Measurements from ENCODE around the gene CD151. TPM values are rescaled to one million over a fixed set of nuclear protein-coding genes. Genes with fewer than 3 reads are reported as not detected.
A peak's percentile ranks its signal among the peaks of the same experiment; 100 is the strongest.

CD151 gene
- polyA plus RNA-seq, 1 experiment = 559 TPM

GRCh38 chr11:804599-804964 is 28.2 kb upstream of the CD151 start:
- Histone ChIP-seq H3K4me3 (ENCODE audit: low read depth, low read length) (peak overlapping the region; percentile 64), H3K27ac (ENCODE audit: low read depth, low read length) (no peak overlapping the region), H3K9me3 (ENCODE audit: control insufficient read depth, insufficient read depth, low read length) (peaks cover 3% of the 10 kb centered on the region; the same call in 1 of the 2 replicates), H3K27me3 (ENCODE audit: control insufficient read depth, insufficient read depth, low read length) (no peaks in the 10 kb centered on the region)
- TF ChIP-seq, protein P1, sequence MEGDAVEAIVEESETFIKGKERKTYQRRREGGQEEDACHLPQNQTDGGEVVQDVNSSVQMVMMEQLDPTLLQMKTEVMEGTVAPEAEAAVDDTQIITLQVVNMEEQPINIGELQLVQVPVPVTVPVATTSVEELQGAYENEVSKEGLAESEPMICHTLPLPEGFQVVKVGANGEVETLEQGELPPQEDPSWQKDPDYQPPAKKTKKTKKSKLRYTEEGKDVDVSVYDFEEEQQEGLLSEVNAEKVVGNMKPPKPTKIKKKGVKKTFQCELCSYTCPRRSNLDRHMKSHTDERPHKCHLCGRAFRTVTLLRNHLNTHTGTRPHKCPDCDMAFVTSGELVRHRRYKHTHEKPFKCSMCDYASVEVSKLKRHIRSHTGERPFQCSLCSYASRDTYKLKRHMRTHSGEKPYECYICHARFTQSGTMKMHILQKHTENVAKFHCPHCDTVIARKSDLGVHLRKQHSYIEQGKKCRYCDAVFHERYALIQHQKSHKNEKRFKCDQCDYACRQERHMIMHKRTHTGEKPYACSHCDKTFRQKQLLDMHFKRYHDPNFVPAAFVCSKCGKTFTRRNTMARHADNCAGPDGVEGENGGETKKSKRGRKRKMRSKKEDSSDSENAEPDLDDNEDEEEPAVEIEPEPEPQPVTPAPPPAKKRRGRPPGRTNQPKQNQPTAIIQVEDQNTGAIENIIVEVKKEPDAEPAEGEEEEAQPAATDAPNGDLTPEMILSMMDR (IDR thresholded peaks at IDR 0.05; ENCODE audit: low read depth, low read length) = no peak
- ChIA-PET POLR2A (no interaction called here), CTCF (no interaction called here)
- no peak for DNase-seq (ENCODE audit: low read depth, low spot score)

- Histone ChIP-seq H3K27me3 (ENCODE audit: control insufficient read depth, insufficient read depth, low read length) (no peaks in the 10 kb centered on the region), H3K9me3 (ENCODE audit: control insufficient read depth, insufficient read depth, low read length) (no peaks in the 10 kb centered on the region; the same call in 1 of the 2 replicates), H3K27ac (ENCODE audit: low read depth, low read length) (peak overlapping the region; percentile 99), H3K4me3 (ENCODE audit: low read depth, low read length) (peak overlapping the region; percentile 69)
- no peak for DNase-seq (ENCODE audit: low read depth, low spot score)
- ChIA-PET CTCF (no interaction called here), POLR2A (interaction anchor here (0.6 to 1.4 kb wide), 10 partner anchors 10 to 264 kb away, joined by 3 to 31 read pairs (median 4); partner anchors contain the start of genes CD151, CEND1, PNPLA2 and TSPAN4)
- TF ChIP-seq, protein P1 (IDR thresholded peaks at IDR 0.05; ENCODE audit: low read depth, low read length) = no peak
Observed at GRCh38 chr11:808427-809286, 24.1 kb upstream of the CD151 start.

DNA sequence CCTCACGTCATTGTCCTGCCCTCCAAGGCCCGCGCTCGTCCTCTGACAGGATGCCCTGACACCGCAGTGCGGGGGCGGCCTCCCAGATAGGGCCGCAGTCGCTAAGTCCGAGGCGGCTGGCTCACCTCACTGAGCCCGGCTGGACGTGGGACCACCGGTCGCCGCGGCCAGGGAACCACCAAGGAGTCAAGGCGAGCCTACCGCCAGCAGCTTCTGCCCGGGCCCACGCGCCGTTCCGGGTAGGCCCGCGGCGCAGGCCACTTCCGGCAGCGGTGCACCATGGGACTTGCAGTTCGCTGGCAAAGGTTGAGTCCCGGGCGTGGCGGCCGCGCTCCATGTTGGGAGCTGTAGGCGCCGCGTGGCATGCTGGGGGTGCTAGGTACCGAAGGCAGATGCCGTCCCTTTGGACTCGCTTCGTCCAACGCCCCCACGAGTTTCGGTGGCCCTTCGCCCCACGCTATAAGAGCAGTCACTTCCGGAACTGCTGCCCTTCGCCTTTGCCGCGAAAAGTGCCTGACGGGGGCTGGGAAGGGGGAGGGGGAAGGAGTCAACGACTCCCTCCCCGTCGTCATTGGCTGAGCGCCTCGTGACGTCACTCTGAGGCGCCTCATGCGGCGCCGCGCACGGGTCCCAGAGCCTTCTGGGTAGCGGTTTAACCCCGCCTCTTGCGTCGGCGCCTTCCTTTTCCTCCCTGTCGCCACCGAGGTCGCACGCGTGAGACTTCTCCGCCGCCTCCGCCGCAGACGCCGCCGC is 23.3 kb upstream of the CD151 start, which contains the start of gene RPLP2:
TSS of gene RPLP2 (plus strand) at position 681 of the 753 bp plus-strand sequence. CDS start 268 bp downstream, outside the sequence.
- Histone ChIP-seq H3K27ac (ENCODE audit: low read depth, low read length) (peak within 1 kb of the TSS; percentile 99), H3K9me3 (ENCODE audit: control insufficient read depth, insufficient read depth, low read length) (no peaks in the 10 kb centered on the region; the same call in 1 of the 2 replicates), H3K4me3 (ENCODE audit: low read depth, low read length) (peak within 1 kb of the TSS; percentile 69), H3K27me3 (ENCODE audit: control insufficient read depth, insufficient read depth, low read length) (no peaks in the 10 kb centered on the region)
- TF ChIP-seq, protein P1 (IDR thresholded peaks at IDR 0.05; ENCODE audit: low read depth, low read length) = no peak
- DNase-seq (ENCODE audit: low read depth, low spot score) = peak; percentile 89
- POLR2A ChIA-PET = interaction anchor here (0.6 to 1.4 kb wide), 13 partner anchors 10 to 265 kb away, joined by 3 to 31 read pairs (median 4); partner anchors contain the start of genes CD151, CEND1, PNPLA2 and TSPAN4
- CTCF ChIA-PET = no interaction called here

GRCh38 chr11:810040-810567 is 22.6 kb upstream of the CD151 start:
- ChIA-PET POLR2A (interaction anchor here (0.6 to 1.5 kb wide), 14 partner anchors 9 to 62 kb away, joined by 3 to 31 read pairs (median 5); partner anchors contain the start of genes CD151, CEND1, PNPLA2 and TSPAN4), CTCF (no interaction called here)
- Histone ChIP-seq H3K4me3 (ENCODE audit: low read depth, low read length) (peak overlapping the region; percentile 69), H3K9me3 (ENCODE audit: control insufficient read depth, insufficient read depth, low read length) (no peaks in the 10 kb centered on the region; the same call in 1 of the 2 replicates), H3K27me3 (ENCODE audit: control insufficient read depth, insufficient read depth, low read length) (no peaks in the 10 kb centered on the region), H3K27ac (ENCODE audit: low read depth, low read length) (peak overlapping the region; percentile 11)
- TF ChIP-seq, protein P1 (IDR thresholded peaks at IDR 0.05; ENCODE audit: low read depth, low read length) = no peak
- no peak for DNase-seq (ENCODE audit: low read depth, low spot score)

All from AG04450 (cell line).